Aorta (tissue), 5 donors: Measurements from ENCODE around the gene SMURF1. TPM values are rescaled to one million over a fixed set of nuclear protein-coding genes. Genes with fewer than 3 reads are reported as not detected.

ENCODE experiments used
- ATAC-seq: fragments of 200-7000 bp; cut with Tn5 transposase; one replicate; pipeline ENCODE4 v1.9.1; 2022; ENCODE audit warnings: moderate library complexity; ENCODE audit not compliant: low FRiP score
- DNase-seq, 2 donors: peaks; one replicate each; pipeline ENCODE4 v3.0.0-alpha.2; 2020
- H3K27ac ChIP-seq, 2 donors: one replicate each; pipeline ENCODE4 v1.5.1; 2013; ENCODE audit warnings: low read length in 2 of 2, mild to moderate bottlenecking in 2 of 2, moderate library complexity in 2 of 2, control low read depth in 1 of 2, inconsistent platforms in 1 of 2, low read depth in 1 of 2
- H3K27me3 ChIP-seq, 2 donors: one replicate each; pipeline ENCODE4 v1.6.1; 2013; ENCODE audit warnings: control low read depth in 1 of 2, low read length in 1 of 2, mild to moderate bottlenecking in 1 of 2, moderate library complexity in 1 of 2; ENCODE audit not compliant: insufficient read depth in 2 of 2, control insufficient read depth in 1 of 2
- H3K36me3 ChIP-seq, 2 donors: one replicate each; pipeline ENCODE4 v1.6.1; 2013; ENCODE audit warnings: control low read depth in 1 of 2, low read length in 1 of 2, mild to moderate bottlenecking in 1 of 2; ENCODE audit not compliant: insufficient read depth in 2 of 2, control insufficient read depth in 1 of 2
- H3K4me1 ChIP-seq, 2 donors: one replicate each; pipeline ENCODE4 v1.6.1; 2013; ENCODE audit warnings: low read length in 2 of 2, control low read depth in 1 of 2, mild to moderate bottlenecking in 1 of 2, moderate library complexity in 1 of 2; ENCODE audit not compliant: insufficient read depth in 2 of 2, control insufficient read depth in 1 of 2
- H3K4me3 ChIP-seq, 2 donors: one replicate each; pipeline ENCODE4 v1.5.1; 2013; ENCODE audit warnings: low read length in 2 of 2, control low read depth in 1 of 2, mild to moderate bottlenecking in 1 of 2
- H3K9me3 ChIP-seq: one replicate; pipeline ENCODE4 v1.6.1; 2013; ENCODE audit warnings: mild to moderate bottlenecking, low read length; ENCODE audit not compliant: control insufficient read depth
- WGBS, 2 donors: extraction: QIAGEN DNeasy Blood & Tissue Kit; methylation state at CpG; one replicate each; pipeline ENCODE4 v1.1.7; 2013; 5-methylcytosine and 5-hydroxymethylcytosine counted together
- intact Hi-C, 2 donors: fragments of 100-400 bp; cut with DNase I; formaldehyde crosslinking; loops; one replicate each; pipeline versions ENCODE4 v1.14.2 to v1.15.0; 2022
- polyA plus RNA-seq, 2 donors: library from polyadenylated mRNA; stranded (reverse); fragments of 200-250 nt; gene quantifications; one replicate each; pipeline ENCODE4 v1.2.3, GENCODE V29; 2013
- total RNA-seq, 2 donors: library from RNA; stranded (reverse); fragmentation: NEBNext Ultra II Directional; extraction: Animal tissue kit (Norgen Biotek cat#: 25700); gene quantifications; one replicate each; pipeline ENCODE4 v1.2.1, GENCODE V29; 2021
- donor health status: healthy with polysubstance abuse.
- donor health status: Bipolar disorder and iron deficiency.
- donor health status: DM: no; HTN: no; CAD: no.
- donor health status: DM: no; HTN: no; CAD: no.
- donor health status: DM: yes; HTN: yes; CAD: no.

The SMURF1 gene
- total and polyA plus RNA-seq, 4 donors = 8.1 to 47.9 (median 30.5) TPM

- Histone ChIP-seq H3K4me3 (no peak overlapping the region), H3K27ac (no peak overlapping the region), H3K27me3 (no peaks in the 10 kb centered on the region), H3K4me1 (peaks cover 0 to 3% of the 10 kb centered on the region in 2 donors), H3K9me3 (no peaks in the 10 kb centered on the region), H3K36me3 (no peaks in the 10 kb centered on the region)
- DNase-seq = no peak
- intact Hi-C loops = no loop called here
- WGBS, 2 donors = 82 to 83% methylated on average over 6 of the region's 6 CpGs
- no peak for ATAC-seq
These were observed 65.5 kb downstream of the SMURF1 start for GRCh38 chr7:99078416-99078815.

GRCh38 chr7:99076615-99077014 is 67.3 kb downstream of the SMURF1 start:
- 92% methylated on average over 10 of the region's 10 CpGs for WGBS, 2 donors
- intact Hi-C loops = no loop called here
- no peaks in the 10 kb centered on the region for H3K9me3 ChIP-seq

GRCh38 chr7:99073839-99074446 is 70.0 kb downstream of the SMURF1 start:
- DNase-seq (no peak), ATAC-seq (no peak)
- Histone ChIP-seq H3K4me1 (peaks cover 0 to 2% of the 10 kb centered on the region in 2 donors), H3K9me3 (no peaks in the 10 kb centered on the region), H3K36me3 (no peaks in the 10 kb centered on the region), H3K27me3 (no peaks in the 10 kb centered on the region), H3K4me3 (no peak overlapping the region), H3K27ac (no peak overlapping the region)
- intact Hi-C loops = no loop called here
- WGBS, 2 donors = 76 to 85% methylated on average over 2 of the region's 2 CpGs

More at GRCh38 chr7:99076615-99077014, 67.3 kb downstream of the SMURF1 start:
- no peaks in the 10 kb centered on the region for H3K27me3 ChIP-seq
- no peak for DNase-seq
- H3K4me1 ChIP-seq = peaks cover 0 to 3% of the 10 kb centered on the region in 2 donors
- H3K36me3 ChIP-seq = no peaks in the 10 kb centered on the region
- no peak for ATAC-seq
- H3K4me3 ChIP-seq = no peak overlapping the region
- H3K27ac ChIP-seq = no peak overlapping the region

GRCh38 chr7:99072126-99072525 is 71.8 kb downstream of the SMURF1 start:
- Histone ChIP-seq H3K4me3 (no peak overlapping the region), H3K9me3 (no peaks in the 10 kb centered on the region), H3K27me3 (no peaks in the 10 kb centered on the region), H3K4me1 (peaks cover 1 to 2% of the 10 kb centered on the region in 2 donors), H3K36me3 (no peaks in the 10 kb centered on the region), H3K27ac (no peak overlapping the region)
- intact Hi-C loops = no loop called here
- WGBS, 2 donors = 92 to 93% methylated on average over 7 of the region's 7 CpGs
- ATAC-seq = no peak
- DNase-seq = no peak

GRCh38 chr7:99070361-99070760 is 73.5 kb downstream of the SMURF1 start:
- Histone ChIP-seq H3K27me3 (no peaks in the 10 kb centered on the region), H3K4me1 (peaks cover 1 to 2% of the 10 kb centered on the region in 2 donors), H3K36me3 (no peaks in the 10 kb centered on the region), H3K4me3 (no peak overlapping the region), H3K27ac (no peak overlapping the region), H3K9me3 (no peaks in the 10 kb centered on the region)
- no peak for ATAC-seq
- WGBS, 2 donors = 94 to 97% methylated on average over 3 of the region's 3 CpGs
- DNase-seq = no peak
- intact Hi-C loops = no loop called here

- Histone ChIP-seq H3K4me3 (no peak overlapping the region), H3K36me3 (peaks cover under 1 to 3% of the 10 kb centered on the region in 2 donors), H3K27ac (no peak overlapping the region), H3K27me3 (no peaks in the 10 kb centered on the region), H3K9me3 (no peaks in the 10 kb centered on the region), H3K4me1 (no peaks in the 10 kb centered on the region)
- no peak for ATAC-seq
- 80 to 85% methylated on average over 6 of the region's 6 CpGs for WGBS, 2 donors
- intact Hi-C loops = no loop called here
- no peak for DNase-seq
These were observed 82.7 kb downstream of the SMURF1 start for GRCh38 chr7:99061001-99061776.

- H3K27me3 ChIP-seq = no peaks in the 10 kb centered on the region
- H3K9me3 ChIP-seq = no peaks in the 10 kb centered on the region
- ATAC-seq (no peak), DNase-seq (no peak)
- intact Hi-C loops = loop anchor here in 1 of 2 donors (5.0 kb wide), 1 partner anchor 38 kb away; no protein-coding TSS in a partner anchor
- peaks cover 2 to 8% of the 10 kb centered on the region in 2 donors for H3K36me3 ChIP-seq
- WGBS, 2 donors = 94% methylated on average over 9 of the region's 9 CpGs
- H3K4me3 ChIP-seq = no peak overlapping the region
- H3K27ac ChIP-seq = no peak overlapping the region
- no peaks in the 10 kb centered on the region for H3K4me1 ChIP-seq
These were observed 89.1 kb downstream of the SMURF1 start for GRCh38 chr7:99054781-99055180.

GRCh38 chr7:99050971-99051370 is 92.9 kb downstream of the SMURF1 start:
- Histone ChIP-seq H3K9me3 (no peaks in the 10 kb centered on the region), H3K36me3 (peaks cover under 1 to 12% of the 10 kb centered on the region in 2 donors), H3K4me3 (no peak overlapping the region), H3K4me1 (no peaks in the 10 kb centered on the region), H3K27ac (no peak overlapping the region), H3K27me3 (no peaks in the 10 kb centered on the region)
- intact Hi-C loops = loop anchor here in 1 of 2 donors (5.0 kb wide), 1 partner anchor 41 kb away; no protein-coding TSS in a partner anchor
- ATAC-seq (no peak), DNase-seq (no peak)
- WGBS, 2 donors = 52 to 53% methylated on average over 2 of the region's 2 CpGs
